ENCODE measurements around the gene TMEM8B. TPM values are rescaled to one million over a fixed set of nuclear protein-coding genes. Genes with fewer than 3 reads are reported as not detected.

Gene TMEM8B
- total RNA-seq, 1 donor: 2.5 TPM

- peak; percentile 98 for DNase-seq (ENCODE audit: insufficient read length, low spot score, missing footprints)
- Histone ChIP-seq H3K79me2 (ENCODE audit: insufficient read depth, low read length) (no peaks in the 10 kb centered on the region), H4K20me1 (ENCODE audit: insufficient read depth, low read length) (no peaks in the 10 kb centered on the region), H3K9me3 (ENCODE audit: low read depth, low read length) (no peaks in the 10 kb centered on the region), H3K27me3 (ENCODE audit: insufficient read depth, low read length) (no peaks in the 10 kb centered on the region), H2AFZ (ENCODE audit: low read length) (peak overlapping the region; percentile 64), H3K36me3 (ENCODE audit: insufficient read depth, low read length) (peaks cover 2% of the 10 kb centered on the region), H3K4me2 (ENCODE audit: insufficient read depth, low read length) (peak overlapping the region; percentile 75), H3K4me1 (ENCODE audit: insufficient read depth, low read length) (peaks cover 31% of the 10 kb centered on the region), H3K4me3 (ENCODE audit: insufficient read depth, low read length) (peak overlapping the region; percentile 44), H3K27ac (ENCODE audit: low read depth, low read length) (peak overlapping the region; percentile 77)
- TF ChIP-seq CTCF (IDR thresholded peaks at IDR 0.05; ENCODE audit: extremely low read depth, low read depth, low read length): no peak
Measured at GRCh38 chr9:35847792-35848572, 19.0 kb downstream of the TMEM8B start.

- no peak overlapping the region for H3K27ac ChIP-seq (ENCODE audit: low read depth, low read length)
- peaks cover 2% of the 10 kb centered on the region for H3K36me3 ChIP-seq (ENCODE audit: insufficient read depth, low read length)
- H4K20me1 ChIP-seq (ENCODE audit: insufficient read depth, low read length): no peaks in the 10 kb centered on the region
- TF ChIP-seq CTCF (IDR thresholded peaks at IDR 0.05; ENCODE audit: extremely low read depth, low read depth, low read length): no peak
- H2AFZ ChIP-seq (ENCODE audit: low read length): no peak overlapping the region
- H3K27me3 ChIP-seq (ENCODE audit: insufficient read depth, low read length): no peaks in the 10 kb centered on the region
- no peaks in the 10 kb centered on the region for H3K9me3 ChIP-seq (ENCODE audit: low read depth, low read length)
- H3K4me3 ChIP-seq (ENCODE audit: insufficient read depth, low read length): no peak overlapping the region
- no peak for DNase-seq (ENCODE audit: insufficient read length, low spot score, missing footprints)
- H3K4me2 ChIP-seq (ENCODE audit: insufficient read depth, low read length): no peak overlapping the region
- H3K4me1 ChIP-seq (ENCODE audit: insufficient read depth, low read length): peaks cover 12% of the 10 kb centered on the region
- no peaks in the 10 kb centered on the region for H3K79me2 ChIP-seq (ENCODE audit: insufficient read depth, low read length)
Measured at GRCh38 chr9:35852267-35852815, 23.3 kb downstream of the TMEM8B start.

GRCh38 chr9:35852876-35853865 lies 24.1 kb downstream of the TMEM8B start:
- no peaks in the 10 kb centered on the region for H3K79me2 ChIP-seq (ENCODE audit: insufficient read depth, low read length)
- no peak for DNase-seq (ENCODE audit: insufficient read length, low spot score, missing footprints)
- H3K9me3 ChIP-seq (ENCODE audit: low read depth, low read length): no peaks in the 10 kb centered on the region
- H3K36me3 ChIP-seq (ENCODE audit: insufficient read depth, low read length): peaks cover 2% of the 10 kb centered on the region
- H3K27me3 ChIP-seq (ENCODE audit: insufficient read depth, low read length): no peaks in the 10 kb centered on the region
- H3K4me1 ChIP-seq (ENCODE audit: insufficient read depth, low read length): peaks cover 3% of the 10 kb centered on the region
- H3K4me2 ChIP-seq (ENCODE audit: insufficient read depth, low read length): no peak overlapping the region
- H2AFZ ChIP-seq (ENCODE audit: low read length): no peak overlapping the region
- no peak overlapping the region for H3K27ac ChIP-seq (ENCODE audit: low read depth, low read length)
- TF ChIP-seq CTCF (IDR thresholded peaks at IDR 0.05; ENCODE audit: extremely low read depth, low read depth, low read length): no peak
- H4K20me1 ChIP-seq (ENCODE audit: insufficient read depth, low read length): no peaks in the 10 kb centered on the region
- no peak overlapping the region for H3K4me3 ChIP-seq (ENCODE audit: insufficient read depth, low read length)
